Keratinocyte (primary cell): ENCODE results near the gene VPS37B.

Source experiments
- CTCF ChIP-seq, 3 experiments: IDR thresholded peaks in 1 of 3; conservative IDR thresholded peaks in 1 of 3; optimal IDR thresholded peaks in 1 of 3; 2 replicates in 2 of 3; 3 replicates in 1 of 3; pipeline versions ENCODE3 to v1.5.1; 2011; ENCODE audit warnings: low read length in 3 of 3, mild to moderate bottlenecking in 3 of 3, moderate library complexity in 2 of 3, control low read depth in 1 of 3, inconsistent platforms in 1 of 3; ENCODE audit not compliant: insufficient read depth in 2 of 3; ENCODE audit errors: extremely low read depth in 1 of 3
- EZH2 ChIP-seq: IDR thresholded peaks from one replicate; pipeline ENCODE4 v1.6.1; 2012; ENCODE audit warnings: inconsistent platforms, mild to moderate bottlenecking, low read length, moderate library complexity

- TF ChIP-seq CTCF (optimal IDR thresholded peaks at IDR 0.05 in 1 of 3, IDR thresholded peaks at IDR 0.05 in 1 of 3, conservative IDR thresholded peaks at IDR 0.05 in 1 of 3; ENCODE audit: extremely low read depth in 1 of 3, insufficient read depth in 2 of 3, low read length in 3 of 3) (no peak), EZH2 (no peak)
Measured at GRCh38 chr12:122855928-122856831, 39.7 kb downstream of the VPS37B start.
